GM19463 (cell line): Measurements from ENCODE around the gene HYAL3.
"Not testable (repeated sequence)": the region's sequence is repeated elsewhere in the genome, so short reads cannot be mapped to it uniquely, and the experiment has no call there.

Source experiments
- ATAC-seq: cut with Tn5 transposase; IDR thresholded peaks from one replicate; pipeline ENCODE4 v1.9.1; 2021; ENCODE audit warnings: mild to moderate bottlenecking, moderate library complexity; ENCODE audit not compliant: unreplicated experiment

The HYAL3 gene

GRCh38 chr3:50271314-50271936 is 27.8 kb downstream of the HYAL3 start:
- ATAC-seq = no peak

DNA sequence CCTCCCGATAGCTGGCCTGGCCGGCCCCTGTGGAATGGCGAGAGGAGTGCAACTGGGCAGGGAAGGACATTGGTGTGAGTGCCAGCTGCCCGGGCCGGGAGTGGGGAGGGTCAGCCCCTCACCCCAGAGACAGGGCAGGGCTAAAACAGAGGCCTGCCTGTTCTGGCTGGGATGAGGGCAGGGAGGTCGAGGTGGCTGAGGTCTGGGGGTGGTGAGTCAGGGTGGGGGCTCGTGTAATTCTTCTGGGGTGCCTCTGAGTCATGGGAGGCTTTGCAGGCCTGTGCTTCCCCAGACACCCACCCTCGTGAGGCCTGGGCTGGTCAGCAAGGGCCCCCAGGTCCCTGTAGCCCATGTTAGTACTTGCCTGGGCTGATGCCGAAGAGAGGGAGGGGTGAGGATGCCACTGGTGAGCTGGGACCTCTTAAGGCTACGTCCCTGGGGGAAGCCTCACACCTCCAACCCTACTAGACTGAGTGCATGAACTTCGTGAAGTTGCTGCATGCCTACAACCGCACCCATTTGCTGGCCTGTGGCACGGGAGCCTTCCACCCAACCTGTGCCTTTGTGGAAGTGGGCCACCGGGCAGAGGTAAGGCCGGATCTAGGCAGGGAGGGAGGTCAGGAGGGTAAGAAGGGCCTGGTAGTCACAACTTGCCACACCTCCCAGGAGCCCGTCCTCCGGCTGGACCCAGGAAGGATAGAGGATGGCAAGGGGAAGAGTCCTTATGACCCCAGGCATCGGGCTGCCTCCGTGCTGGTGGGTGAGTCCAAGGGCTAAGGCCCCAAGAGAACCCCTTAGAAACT is 28.6 kb downstream of the HYAL3 start:
- ATAC-seq = no peak

- no peak for ATAC-seq
Observed at GRCh38 chr3:50269977-50270413, 29.2 kb downstream of the HYAL3 start.

GRCh38 chr3:50269460-50269859 is 29.7 kb downstream of the HYAL3 start:
- no peak for ATAC-seq

DNA sequence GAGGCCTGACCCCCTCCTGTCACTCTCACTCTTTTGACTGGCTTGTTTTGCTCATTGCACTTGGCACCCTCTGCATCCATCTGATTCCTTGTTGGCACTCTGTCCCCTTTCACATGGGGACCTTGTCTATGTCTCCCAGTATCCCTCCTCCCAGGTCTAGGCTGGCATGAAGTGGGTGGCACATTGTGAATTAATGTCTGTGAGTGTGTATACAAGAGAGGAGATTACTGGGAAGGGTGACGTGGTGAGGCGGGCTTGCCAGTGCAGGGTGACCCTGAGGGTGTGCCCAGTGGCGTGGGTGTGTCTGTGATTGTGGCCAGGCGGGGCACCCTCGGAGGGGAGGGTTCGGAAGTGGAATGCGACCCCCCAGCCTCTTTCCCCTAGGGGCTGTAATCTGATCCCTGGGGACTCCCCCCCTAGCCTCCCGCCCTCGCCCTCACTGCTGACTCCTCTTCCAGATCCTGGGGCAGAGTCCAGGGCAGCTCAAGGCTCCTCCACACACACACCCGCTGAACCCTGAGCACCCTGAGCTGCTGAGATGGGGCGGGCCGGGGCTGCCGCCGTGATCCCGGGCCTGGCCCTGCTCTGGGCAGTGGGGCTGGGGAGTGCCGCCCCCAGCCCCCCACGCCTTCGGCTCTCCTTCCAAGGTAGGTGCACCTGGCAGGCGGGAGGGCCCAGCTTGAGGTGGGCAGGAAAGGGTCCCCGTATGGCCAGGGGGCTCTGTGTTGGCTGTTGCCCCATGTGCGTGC is 30.3 kb downstream of the HYAL3 start, which contains the start of gene SEMA3B:
TSS of gene SEMA3B (plus strand) at position 445 of the 749 bp plus-strand sequence. CDS start at position 539, 94 bp downstream.
- ATAC-seq = no peak

- no peak for ATAC-seq
Observed at GRCh38 chr3:50268276-50268675, 30.9 kb downstream of the HYAL3 start.

DNA sequence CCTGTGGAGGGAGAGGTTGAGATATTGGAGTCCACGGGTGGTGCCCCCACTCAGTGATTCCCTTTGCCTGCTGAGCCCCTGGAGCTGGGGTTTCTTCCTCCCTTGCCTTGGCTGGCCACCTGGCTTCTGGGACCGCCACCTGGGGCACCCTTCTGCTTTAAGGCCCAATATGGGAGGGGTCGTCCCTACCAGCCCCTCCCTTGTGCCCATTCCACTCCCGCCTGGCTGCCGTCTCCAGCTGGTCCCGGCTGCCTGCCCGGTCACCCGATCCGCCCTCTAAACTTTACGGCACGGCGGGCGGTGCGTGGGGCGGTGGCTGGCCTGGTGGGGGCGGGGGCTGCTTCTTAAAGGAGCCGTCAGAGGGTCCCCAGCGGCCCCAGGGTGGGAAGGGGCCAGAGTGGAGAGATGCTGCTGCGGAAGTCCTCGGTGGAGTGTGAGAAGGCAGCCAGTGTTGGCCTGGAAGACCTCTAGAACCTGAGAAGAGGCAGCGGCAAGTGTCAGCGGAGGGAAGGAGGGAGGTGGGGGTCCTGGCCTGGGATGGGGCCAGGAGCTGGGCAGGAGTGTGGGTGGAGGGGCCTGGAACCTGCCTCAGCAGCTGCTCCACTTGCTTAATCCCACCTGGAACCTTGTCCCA is 31.8 kb downstream of the HYAL3 start:
- ATAC-seq = no peak

DNA sequence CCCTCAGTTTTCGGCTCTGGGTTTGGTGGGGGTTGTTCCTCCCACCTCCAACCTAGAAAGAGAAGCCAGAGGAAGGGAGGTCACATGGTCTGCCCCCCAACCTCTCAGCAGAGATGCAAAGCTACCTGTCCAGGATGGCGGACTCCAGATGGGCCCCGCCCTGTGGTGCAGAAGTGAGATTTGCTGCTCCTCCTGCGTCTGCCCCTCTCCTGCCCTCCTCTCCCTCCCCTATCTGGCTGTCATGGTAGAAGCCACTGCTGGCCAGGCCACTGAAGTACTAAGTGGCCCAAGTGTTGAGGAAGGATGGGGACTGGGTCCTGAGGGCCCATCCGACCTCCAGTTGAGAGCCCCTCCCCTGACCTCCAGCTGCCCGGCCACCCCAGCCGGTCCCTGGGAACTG is 32.4 kb downstream of the HYAL3 start:
- no peak for ATAC-seq

DNA sequence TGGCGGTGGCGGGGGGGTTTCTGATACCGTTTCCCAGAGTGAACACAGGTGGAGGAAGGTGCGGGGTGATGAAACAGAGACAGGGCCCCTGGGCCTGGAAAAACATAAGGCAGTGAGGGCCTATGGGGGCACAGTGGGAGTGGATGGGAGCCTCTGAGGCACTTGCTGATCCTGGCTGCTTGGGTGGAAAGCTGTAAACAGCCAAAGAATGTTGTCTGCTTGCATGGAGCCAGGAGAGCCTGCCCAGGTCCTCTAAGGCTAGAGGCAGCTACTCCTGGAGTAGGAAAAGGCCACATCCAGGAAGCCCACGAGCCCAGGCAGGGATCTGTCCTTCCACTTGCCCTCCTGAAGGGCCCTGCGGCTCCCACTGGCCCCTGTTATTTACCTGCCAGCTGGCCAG is 33.2 kb downstream of the HYAL3 start:
- ATAC-seq = no peak

- ATAC-seq = no peak
Observed at GRCh38 chr3:50265571-50265970, 33.6 kb downstream of the HYAL3 start.

DNA sequence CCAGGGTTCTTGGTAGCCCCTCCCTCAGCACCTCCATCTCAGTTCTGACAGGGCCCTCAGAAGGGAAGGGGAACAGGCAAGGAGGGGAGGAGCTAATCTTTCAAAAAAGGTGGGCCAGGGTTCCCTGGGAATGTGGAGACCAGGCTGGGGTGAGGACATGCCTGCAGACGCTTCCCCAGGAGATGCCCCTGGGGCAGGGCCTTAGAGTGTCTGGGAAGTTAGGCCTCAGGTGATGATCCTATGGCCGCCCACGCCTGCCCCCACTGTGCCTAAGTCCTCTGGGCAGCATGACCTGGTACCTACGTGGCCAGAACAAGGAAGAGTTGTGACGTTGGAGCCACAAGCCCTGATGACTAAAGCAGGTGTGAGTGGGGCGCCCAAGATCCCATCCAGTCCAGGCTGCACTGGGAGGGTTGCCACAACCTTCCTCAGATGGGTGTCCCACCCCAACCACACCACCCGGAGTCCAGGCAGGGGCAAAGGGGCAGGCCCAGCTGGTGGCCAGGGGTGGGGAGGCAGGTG is 34.2 kb downstream of the HYAL3 start:
- ATAC-seq = no peak

GRCh38 chr3:50264383-50264963 is 34.7 kb downstream of the HYAL3 start:
- no peak for ATAC-seq

DNA sequence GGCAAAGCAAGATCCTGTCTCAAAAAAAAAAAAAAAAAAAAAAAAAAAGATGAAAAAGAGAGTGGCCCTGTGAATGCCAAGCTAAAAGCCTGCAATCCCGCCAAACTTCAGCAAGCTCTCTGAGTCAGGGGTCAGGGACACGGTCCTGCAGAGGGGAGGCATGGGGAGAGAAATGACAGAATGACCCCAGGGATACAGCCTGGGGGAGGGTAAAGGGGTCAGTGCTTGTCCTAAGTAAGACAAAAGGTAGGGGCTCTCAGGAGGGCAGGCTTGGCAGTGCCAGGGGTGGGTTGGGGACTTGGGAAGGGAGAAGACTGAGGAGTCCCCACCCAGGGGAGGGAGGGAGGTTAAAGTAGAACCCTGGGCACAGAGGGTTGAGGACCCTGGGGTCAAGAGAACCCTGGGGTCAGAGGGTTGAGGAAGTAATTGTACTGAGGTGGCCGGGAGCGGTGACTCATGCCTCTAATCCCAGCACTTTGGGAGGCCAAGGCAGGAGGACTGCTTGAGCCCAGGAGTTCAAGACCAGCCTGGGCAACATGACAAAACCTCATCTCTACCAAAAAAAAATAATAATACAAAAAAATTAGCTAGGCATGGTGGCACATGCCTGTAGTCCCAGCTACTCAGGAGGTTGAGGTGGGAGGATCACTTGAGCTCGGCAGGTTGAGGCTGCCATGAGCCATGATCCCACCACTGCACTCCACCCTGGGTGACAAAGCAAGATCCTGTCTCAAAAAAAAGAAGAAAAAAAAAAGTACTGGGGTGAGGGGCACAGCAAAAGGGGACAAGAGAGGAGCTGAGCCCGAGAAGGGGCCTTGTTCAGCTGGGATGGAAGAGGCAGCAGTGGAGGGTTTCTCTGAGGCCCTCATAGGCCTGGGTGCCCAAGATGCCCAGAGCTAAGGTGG is 35.5 kb downstream of the HYAL3 start:
- no peak for ATAC-seq

- ATAC-seq = no peak
Observed at GRCh38 chr3:50262778-50263177, 36.4 kb downstream of the HYAL3 start.

- ATAC-seq = not testable (repeated sequence)
Observed at GRCh38 chr3:50262200-50262599, 37.0 kb downstream of the HYAL3 start.

DNA sequence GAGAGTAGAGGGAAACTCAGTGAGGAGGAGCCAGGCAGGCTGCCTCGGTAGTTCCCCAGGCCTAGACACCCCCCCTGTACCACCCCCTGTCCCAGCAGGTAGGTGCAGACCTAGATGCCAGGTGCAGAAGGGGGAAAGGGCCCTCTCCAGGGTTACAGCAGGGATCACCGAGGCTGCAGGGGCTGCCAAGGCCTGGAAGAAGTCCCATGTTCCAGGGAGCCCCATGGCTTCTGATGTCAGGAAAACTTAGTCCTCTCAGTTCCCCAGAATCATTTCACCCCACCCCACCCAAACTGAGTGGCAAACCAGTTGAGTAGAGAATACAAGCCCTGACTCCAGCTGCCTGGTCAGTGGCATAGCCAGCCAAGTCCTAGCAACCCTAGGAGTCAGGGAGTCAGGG is 37.7 kb downstream of the HYAL3 start:
- no peak for ATAC-seq

GRCh38 chr3:50260942-50261441 is 38.2 kb downstream of the HYAL3 start:
- no peak for ATAC-seq

GRCh38 chr3:50260027-50260941 is 38.9 kb downstream of the HYAL3 start:
- ATAC-seq = peak; percentile 95
